GDM1 (cell line): ENCODE results near the gene ACP4.
"Not testable (repeated sequence)": the region's sequence is repeated elsewhere in the genome, so short reads cannot be mapped to it uniquely, and the experiment has no call there.

ENCODE experiments used
- DNase-seq: peaks from one replicate; lab custom pipeline; 2025; lab: John Stamatoyannopoulos, UW

ACP4 gene

DNA sequence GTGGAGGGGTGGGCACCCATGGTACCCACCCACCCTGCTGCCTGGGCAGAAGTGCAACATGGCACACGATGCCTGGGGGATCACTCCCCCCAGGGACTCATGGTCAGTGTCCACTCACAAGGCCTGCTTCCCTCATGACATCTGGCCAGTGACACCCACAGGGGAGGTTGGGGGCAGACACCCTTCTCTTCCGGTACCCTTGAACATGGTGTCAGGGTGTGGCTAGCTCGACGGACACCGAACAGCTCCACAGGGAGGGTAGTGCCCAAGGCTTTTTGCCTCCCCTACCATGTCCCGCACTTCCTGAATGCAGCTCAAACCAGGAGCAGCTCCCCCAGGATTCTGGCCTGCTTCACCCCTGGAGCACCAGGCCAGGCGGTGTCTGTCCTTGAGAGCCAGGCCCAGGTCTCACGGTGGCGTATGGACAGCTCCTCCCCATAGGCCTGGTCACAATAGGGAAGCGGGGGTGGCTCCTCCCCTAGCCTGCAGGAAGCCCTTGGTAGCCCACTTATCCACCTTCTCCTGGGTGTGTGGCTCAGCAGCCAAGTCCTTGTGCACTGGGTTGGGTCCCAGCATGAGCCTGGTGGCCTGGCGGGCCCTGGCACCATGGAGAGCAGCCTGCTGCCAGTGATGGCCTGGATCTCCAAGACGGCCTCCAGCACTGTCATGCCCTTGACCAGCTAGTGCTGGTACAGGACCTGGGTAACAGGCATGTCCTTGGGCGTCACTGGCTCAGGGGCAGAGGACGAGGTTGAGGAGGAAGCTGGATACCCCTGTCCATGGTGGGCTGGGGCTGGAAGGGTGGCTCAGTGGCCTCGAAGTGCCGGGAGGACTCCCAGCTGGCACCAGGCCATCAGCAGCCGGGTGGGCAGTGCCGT lies 7.8 kb downstream of the ACP4 start:
- DNase-seq = no peak

DNA sequence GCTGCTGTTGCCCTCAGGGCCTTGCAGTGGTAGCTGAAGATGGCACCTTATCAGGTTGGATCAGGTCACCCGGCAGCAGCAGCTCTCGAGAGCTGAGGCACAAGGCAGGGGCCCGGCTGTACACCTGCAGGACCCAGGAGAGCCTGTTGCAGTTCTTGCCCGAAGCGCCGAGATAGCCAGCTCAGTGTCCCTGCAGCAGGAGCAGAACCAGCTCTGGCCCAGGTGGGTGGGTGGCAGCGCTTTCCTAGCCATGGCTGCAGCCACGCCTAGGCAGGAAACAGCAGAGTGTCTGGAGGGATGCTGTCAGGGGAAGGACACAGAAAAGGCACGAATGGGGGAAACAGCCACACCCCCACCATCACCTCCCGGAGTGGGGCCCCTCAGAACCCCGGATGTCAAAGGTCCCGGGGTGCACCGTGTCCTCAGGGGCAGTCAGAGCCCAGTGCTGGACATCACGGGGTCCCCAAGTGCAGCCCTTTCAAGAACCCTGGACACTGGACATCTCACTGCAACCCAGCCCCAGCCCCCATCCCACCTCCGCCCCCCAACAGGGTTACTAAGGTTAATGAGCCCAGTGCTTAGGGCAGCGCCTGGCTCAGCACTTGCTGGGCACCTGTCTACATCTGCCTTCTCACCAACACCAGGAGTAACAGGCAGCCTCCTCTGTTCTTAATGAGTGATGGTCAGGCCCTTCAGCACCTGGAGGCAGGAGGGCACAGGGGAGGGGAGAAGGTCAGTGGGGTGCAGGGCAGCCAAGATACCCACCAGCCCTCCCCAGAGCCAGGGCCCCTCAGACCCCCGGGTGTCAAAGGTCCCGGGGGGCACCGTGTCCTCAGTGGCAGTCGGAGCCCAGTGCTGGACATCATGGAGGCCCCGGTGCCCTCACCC lies 8.7 kb downstream of the ACP4 start:
- DNase-seq = no peak

DNA sequence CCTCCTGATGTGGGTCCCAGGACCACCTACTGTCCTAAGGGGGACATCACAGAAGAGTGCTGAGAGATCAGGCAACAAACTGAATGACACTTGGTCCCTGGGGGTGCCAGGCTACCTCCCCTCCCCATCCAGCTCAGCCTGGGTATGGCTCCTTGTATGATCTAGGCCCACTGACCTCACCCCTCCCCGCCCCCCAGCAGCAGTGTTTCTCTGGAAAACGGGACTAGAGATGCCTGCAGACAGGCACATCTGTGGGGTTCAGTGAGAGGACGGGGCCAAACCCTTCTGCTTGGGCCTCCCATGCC lies 9.3 kb downstream of the ACP4 start:
- no peak for DNase-seq

GRCh38 chr19:50801107-50801506 lies 10.9 kb downstream of the ACP4 start:
- DNase-seq = no peak

DNA sequence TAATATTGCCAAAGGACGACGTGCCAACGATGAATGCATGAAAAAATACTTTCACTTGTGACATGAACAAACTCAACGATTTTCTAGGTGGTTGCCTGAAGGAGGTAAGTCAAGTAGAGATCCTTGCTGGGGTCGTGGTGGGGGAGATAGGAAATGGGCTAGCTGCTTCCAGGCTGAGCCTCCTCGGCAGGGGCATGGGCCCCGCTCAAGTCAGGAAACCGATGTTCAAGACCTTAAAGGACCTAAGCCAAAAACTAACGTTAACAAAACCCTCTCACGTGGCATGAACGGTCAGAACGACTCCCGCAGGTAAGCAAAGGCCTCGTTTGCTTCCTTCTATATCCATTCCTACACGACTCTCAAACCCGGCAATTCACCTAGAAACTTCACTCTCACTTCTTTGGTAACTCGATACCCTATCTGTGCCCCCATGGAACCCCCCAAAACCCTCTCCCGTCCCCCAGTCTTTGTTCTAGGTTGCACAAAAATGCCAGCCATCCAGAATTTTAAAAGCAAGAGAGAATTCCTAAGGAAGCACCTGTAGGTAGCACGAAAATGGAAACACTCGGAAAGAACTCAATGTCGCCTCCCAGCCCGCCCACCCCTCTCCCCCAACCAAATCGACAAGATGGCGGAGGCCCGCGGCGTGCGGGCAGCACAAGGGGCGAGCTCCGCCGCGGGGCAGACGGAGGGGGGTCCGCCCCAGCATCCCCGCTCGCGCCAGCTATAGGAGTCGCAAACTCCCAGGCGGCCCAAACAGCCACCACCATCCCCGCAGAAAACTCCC lies 13.6 kb downstream of the ACP4 start:
- no peak for DNase-seq

- DNase-seq = peak; percentile 98
Observed at GRCh38 chr19:50804420-50805272, 14.4 kb downstream of the ACP4 start.

DNA sequence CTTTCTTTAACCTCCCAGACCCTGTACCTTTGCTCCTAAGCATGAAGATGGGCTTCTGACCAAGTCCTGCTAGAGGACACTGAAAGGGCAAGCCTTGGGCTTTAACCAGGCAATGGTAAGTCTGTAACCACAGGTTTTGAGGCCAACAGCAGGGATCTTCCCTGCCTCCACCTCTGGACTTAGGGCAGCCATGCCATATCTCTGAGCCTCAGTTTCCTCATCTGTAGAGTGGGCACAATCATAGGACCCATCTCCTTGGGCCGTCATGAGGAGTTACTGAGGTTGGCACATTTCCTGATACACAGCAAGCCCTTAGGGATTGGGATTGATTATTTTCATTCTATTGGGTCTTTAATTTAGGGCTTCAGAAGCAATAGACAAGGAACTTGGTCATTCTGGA lies 18.6 kb downstream of the ACP4 start:
- DNase-seq = no peak

DNA sequence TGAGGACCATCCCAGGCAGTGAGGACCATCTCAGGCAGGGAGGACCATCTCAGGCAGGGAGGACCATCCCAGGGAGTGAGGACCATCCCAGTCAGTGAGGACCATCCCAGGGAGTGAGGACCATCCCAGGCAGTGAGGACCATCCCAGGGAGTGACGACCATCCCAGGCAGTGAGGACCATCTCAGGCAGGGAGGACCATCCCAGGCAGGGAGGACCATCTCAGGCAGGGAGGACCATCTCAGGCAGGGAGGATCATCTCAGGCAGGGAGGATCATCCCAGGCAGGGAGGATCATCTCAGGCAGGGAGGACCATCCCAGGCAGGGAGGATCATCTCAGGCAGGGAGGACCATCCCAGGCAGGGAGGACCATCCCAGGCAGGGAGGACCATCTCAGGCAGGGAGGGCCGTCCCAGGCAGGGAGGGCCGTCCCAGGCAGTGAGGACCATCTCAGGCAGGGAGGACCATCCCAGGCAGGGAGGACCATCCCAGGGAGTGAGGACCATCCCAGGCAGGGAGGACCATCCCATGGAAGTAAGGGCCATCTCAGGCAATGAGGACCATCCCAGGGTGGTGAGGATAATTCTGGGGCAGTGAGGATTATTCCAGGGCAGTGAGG lies 21.5 kb downstream of the ACP4 start:
- DNase-seq = not testable (repeated sequence)

- no peak for DNase-seq
Observed at GRCh38 chr19:50812474-50812873, 22.3 kb downstream of the ACP4 start.

DNA sequence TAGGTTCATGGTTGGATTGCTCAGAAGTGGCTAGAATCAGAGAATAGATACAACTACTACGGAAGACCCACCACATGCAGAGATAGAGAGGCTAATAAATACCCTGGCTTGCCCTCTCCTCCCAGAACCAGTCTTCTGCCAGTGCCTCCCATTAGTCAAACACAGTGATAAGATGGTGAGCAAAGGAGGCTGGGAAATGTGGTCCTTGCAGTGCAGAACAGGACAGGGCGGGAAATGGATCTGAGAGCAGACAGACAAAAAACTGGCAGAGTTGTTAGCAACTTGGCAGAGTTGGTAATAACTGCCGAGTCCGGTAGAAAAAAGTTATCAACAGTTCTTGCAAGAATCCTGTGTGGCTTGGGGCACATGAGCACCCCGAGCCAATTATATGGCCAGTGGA lies 24.7 kb downstream of the ACP4 start:
- no peak for DNase-seq

- no peak for DNase-seq
Observed at GRCh38 chr19:50815439-50815838, 25.2 kb downstream of the ACP4 start.

DNA sequence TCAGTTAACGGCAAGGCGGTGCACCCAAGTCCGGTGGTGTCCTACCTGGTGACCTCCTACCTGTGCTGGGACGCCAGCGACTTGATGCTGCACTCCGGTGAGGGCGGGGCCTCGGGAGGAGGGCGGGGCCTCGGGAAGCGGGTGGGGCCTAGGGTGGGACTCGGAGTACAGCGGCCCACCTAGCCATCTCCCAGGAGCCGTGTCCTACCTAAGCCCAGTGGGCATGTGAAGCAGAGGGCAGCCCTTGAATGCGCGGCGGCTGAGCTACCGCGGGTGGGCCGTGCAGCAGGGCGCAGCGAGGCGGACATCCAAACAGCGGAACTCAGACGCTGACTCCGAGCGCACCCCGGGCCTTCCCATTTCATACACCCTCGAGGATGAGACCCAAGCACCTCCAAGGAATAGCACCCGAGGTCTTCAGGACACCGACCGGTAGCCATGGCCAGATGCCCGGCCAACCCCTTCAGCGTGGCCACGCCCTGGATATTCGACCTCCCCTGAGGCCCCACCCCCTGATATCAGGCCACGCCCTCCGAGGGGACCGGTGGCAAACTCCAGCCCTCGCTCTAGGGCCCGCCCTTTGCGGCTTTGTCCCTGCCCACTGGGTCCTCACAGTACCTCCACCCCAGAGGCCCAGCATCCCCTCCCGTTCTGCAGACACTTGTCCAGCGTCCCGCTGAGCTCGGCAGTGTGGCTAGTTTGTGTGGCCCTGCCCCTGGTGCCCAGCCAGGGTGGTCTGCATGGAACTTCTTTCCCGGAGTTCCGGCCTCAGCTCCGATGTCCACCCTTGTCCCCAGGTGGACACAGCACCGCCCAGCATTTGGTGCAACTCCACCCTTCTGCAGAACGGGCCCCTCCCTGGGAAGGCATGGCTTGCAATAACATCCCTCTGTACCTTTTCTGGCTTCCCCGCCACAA lies 28.0 kb downstream of the ACP4 start:
- DNase-seq = no peak

DNA sequence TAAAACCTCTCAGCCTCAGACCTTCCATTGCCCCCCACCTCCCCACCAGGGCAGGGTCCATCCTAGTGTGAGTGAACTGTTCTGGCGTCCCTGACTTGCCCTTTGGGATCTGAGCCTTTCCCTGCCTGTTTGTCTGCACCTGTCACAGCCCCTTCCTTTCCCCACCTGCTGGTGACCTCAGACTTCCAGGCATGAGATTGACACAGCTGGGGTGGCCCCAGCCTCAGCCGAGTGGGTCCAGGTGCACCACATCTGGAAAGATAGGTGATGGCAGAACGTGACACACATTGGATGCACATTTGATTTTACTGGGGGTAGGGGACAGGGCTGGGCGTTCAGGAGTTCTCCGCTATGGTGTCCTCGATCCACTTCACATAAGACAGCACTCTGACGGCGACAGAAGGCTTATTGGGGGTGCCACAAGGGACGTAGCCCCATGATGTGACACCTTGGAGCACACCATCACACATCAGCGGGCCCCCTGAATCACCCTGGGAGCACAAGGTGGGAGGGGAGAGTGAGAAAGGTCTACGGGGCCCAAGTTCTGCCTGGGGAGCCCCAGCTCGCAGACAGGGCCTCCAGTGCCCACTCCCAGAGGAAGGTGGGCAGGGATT lies 28.8 kb downstream of the ACP4 start:
- DNase-seq = no peak

DNA sequence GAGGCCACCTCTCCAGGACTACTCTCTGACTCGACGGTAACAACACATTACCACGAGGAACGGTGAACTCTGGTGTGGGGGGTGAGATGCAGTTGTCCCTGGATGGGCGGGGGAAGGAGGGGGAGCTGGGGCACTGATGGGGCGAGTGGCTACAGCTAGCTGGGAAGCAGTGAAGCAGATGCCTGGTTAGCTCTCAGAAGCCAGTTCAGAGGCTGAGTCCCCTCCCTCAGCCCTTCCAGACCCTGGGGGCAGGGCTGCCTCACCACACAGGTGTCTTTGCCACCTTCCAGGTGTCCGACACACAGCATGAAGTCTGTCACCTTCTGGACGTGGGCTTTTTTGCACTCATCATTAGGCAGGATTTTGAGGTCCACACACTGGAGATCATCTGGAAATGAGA lies 29.4 kb downstream of the ACP4 start:
- no peak for DNase-seq

DNA sequence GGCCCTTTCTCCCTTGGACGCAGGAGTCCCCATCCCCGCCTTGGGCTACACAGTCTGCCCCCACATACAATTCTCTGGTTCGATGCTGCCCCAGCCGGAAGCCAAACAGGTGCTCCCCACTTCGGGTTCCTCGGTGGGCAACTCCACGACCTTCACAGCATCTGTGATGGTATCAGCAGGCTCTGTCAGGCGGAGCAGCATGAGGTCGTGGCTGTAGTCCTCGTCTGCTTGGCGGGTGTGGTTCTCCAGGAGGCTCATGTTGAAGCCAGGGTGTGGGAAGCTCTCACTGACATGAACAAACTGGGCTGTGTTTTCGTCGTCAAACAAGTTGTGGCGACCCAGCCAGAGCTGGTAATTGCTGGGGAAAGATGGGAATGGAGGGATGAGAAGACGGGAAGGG lies 29.9 kb downstream of the ACP4 start:
- no peak for DNase-seq

GRCh38 chr19:50820549-50821247 lies 30.5 kb downstream of the ACP4 start:
- no peak for DNase-seq

- no peak for DNase-seq
Observed at GRCh38 chr19:50821248-50821612, 31.0 kb downstream of the ACP4 start.

- no peak for DNase-seq
Observed at GRCh38 chr19:50821622-50822021, 31.4 kb downstream of the ACP4 start.

- no peak for DNase-seq
Observed at GRCh38 chr19:50822661-50823208, 32.5 kb downstream of the ACP4 start.
